NCI-H146 treated with DMSO at 0.1 percent for 48 hours (cell line): ENCODE measurements around the gene ACTN1.

ENCODE experiments used
- DNase-seq: peaks from one replicate; lab custom pipeline; 2025; ENCODE audit not compliant: unreplicated experiment; lab: John Stamatoyannopoulos, UW

The ACTN1 gene

GRCh38 chr14:68891851-68892660, 87.0 kb downstream of the ACTN1 start:
- DNase-seq = no peak

- DNase-seq = no peak
These were observed 88.8 kb downstream of the ACTN1 start for GRCh38 chr14:68890173-68890931.

GRCh38 chr14:68888883-68889282, 90.2 kb downstream of the ACTN1 start:
- DNase-seq = no peak

- DNase-seq = no peak
These were observed 90.9 kb downstream of the ACTN1 start for GRCh38 chr14:68888025-68888850.

GRCh38 chr14:68886109-68886434, 93.0 kb downstream of the ACTN1 start:
- no peak for DNase-seq

- no peak for DNase-seq
These were observed 93.6 kb downstream of the ACTN1 start for GRCh38 chr14:68885226-68886108.

- no peak for DNase-seq
These were observed 94.8 kb downstream of the ACTN1 start for GRCh38 chr14:68884031-68885030.

GRCh38 chr14:68882235-68882634, 96.9 kb downstream of the ACTN1 start:
- no peak for DNase-seq

GRCh38 chr14:68881396-68881795, 97.7 kb downstream of the ACTN1 start:
- DNase-seq = no peak

- DNase-seq = no peak
These were observed 98.5 kb downstream of the ACTN1 start for GRCh38 chr14:68880581-68881105.

GRCh38 chr14:68879841-68880575, 99.1 kb downstream of the ACTN1 start:
- no peak for DNase-seq

- DNase-seq = no peak
These were observed 99.8 kb downstream of the ACTN1 start for GRCh38 chr14:68879321-68879781.

- no peak for DNase-seq
These were observed 100.2 kb downstream of the ACTN1 start for GRCh38 chr14:68878908-68879307.

- no peak for DNase-seq
These were observed 101.0 kb downstream of the ACTN1 start for GRCh38 chr14:68877993-68878575.

GRCh38 chr14:68876976-68877375, 102.1 kb downstream of the ACTN1 start:
- DNase-seq = no peak

- DNase-seq = no peak
These were observed 104.4 kb downstream of the ACTN1 start for GRCh38 chr14:68874746-68875155.

- DNase-seq = peak; percentile 85
These were observed 105.7 kb downstream of the ACTN1 start for GRCh38 chr14:68873376-68873775.

- DNase-seq = no peak
These were observed 107.7 kb downstream of the ACTN1 start for GRCh38 chr14:68871392-68871791.
